Measurements from ENCODE around the gene TENT4B. TPM values are rescaled to one million over a fixed set of nuclear protein-coding genes. Genes with fewer than 3 reads are reported as not detected.

The TENT4B gene
- total RNA-seq, 2 donors from 2014 or later: 15.0 to 15.9 TPM

DNA sequence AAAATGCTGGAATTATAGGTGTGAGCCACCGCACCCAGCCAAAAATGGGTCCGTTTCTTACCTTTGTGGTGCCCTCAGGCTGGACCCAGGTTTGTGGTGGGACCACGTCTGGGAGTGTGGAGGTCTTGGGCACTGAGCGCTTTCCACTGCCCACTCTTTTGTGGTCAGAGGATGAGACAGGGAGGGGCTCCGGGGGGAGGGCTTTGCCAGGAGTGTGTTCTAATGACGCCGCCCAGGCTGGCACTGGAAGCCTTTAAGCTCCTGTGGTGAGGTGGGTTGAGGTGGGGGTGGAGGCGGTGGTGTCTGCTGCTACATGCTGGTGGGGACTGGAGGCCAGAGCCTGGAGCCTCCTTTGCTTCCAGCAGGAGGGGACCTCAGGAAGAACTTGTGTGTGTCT, 100.4 kb downstream of the TENT4B start:
- Histone ChIP-seq H3K9me3 (no peaks in the 10 kb centered on the region), H3K27ac (no peak overlapping the region), H3K4me3 (no peak overlapping the region), H3K27me3 (replicated peaks; ENCODE audit: insufficient read depth) (no peaks in the 10 kb centered on the region), H3K36me3 (no peaks in the 10 kb centered on the region), H3K4me1 (ENCODE audit: control insufficient read depth in 1 of 2, low read depth in 2 of 2) (peaks cover 13 to 25% of the 10 kb centered on the region in 2 donors)
- no peak for ATAC-seq (ENCODE audit: insufficient number of reproducible peaks, low FRiP score, low read depth)
- TF ChIP-seq, protein P1, sequence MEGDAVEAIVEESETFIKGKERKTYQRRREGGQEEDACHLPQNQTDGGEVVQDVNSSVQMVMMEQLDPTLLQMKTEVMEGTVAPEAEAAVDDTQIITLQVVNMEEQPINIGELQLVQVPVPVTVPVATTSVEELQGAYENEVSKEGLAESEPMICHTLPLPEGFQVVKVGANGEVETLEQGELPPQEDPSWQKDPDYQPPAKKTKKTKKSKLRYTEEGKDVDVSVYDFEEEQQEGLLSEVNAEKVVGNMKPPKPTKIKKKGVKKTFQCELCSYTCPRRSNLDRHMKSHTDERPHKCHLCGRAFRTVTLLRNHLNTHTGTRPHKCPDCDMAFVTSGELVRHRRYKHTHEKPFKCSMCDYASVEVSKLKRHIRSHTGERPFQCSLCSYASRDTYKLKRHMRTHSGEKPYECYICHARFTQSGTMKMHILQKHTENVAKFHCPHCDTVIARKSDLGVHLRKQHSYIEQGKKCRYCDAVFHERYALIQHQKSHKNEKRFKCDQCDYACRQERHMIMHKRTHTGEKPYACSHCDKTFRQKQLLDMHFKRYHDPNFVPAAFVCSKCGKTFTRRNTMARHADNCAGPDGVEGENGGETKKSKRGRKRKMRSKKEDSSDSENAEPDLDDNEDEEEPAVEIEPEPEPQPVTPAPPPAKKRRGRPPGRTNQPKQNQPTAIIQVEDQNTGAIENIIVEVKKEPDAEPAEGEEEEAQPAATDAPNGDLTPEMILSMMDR (IDR thresholded peaks at IDR 0.05): no peak
- no peak for DNase-seq (ENCODE audit: low spot score)

DNA sequence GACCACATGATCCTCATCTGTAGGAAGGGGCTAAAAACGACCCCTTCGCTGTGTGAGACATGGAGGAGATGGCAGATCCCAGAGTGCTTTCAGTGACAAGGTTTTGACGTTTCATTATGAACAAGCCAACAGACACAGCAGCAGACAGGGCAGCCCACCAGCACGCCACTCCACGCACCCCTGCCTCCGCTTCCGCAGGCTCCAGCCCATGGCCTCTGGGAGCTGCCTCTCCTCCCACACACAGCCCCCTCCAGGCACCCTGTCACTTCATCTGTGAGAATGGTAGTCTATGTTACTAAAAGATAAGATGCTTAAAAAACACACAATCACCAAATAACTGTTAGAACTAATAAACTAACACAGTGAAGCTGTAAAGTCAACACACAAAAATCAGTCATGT, 101.0 kb downstream of the TENT4B start:
- H3K4me1 ChIP-seq (ENCODE audit: control insufficient read depth in 1 of 2, low read depth in 2 of 2): peaks cover 13 to 26% of the 10 kb centered on the region in 2 donors
- TF ChIP-seq, protein P1 (IDR thresholded peaks at IDR 0.05): no peak
- no peak for ATAC-seq (ENCODE audit: insufficient number of reproducible peaks, low FRiP score, low read depth)
- DNase-seq (ENCODE audit: low spot score): no peak
- no peak overlapping the region for H3K27ac ChIP-seq
- no peak overlapping the region for H3K4me3 ChIP-seq
- H3K36me3 ChIP-seq: no peaks in the 10 kb centered on the region
- H3K9me3 ChIP-seq: no peaks in the 10 kb centered on the region
- no peaks in the 10 kb centered on the region for H3K27me3 ChIP-seq (replicated peaks; ENCODE audit: insufficient read depth)

DNA sequence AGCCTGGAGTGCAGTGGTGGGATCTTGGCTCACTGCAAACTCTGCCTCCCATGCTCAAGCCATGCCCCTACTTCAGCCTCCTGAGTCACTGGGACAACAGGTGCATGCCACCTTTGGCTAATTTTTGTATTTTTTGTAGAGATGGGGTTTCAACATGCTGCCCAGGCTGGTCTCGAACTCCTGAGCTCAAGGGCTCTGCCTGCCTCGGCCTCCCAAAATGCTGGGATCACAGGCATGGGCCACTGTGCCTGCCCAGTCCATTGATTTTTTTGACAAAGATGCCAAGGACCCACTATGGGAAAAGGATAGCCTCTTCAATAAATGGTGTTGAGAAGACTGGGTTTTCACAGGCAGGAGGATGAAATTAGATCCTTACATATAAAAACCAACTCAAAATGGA, 102.4 kb downstream of the TENT4B start:
- Histone ChIP-seq H3K27me3 (replicated peaks; ENCODE audit: insufficient read depth) (no peaks in the 10 kb centered on the region), H3K36me3 (no peaks in the 10 kb centered on the region), H3K27ac (no peak overlapping the region), H3K4me1 (ENCODE audit: control insufficient read depth in 1 of 2, low read depth in 2 of 2) (peaks cover 21 to 39% of the 10 kb centered on the region in 2 donors), H3K9me3 (no peaks in the 10 kb centered on the region), H3K4me3 (no peak overlapping the region)
- DNase-seq (ENCODE audit: low spot score) (no peak), ATAC-seq (ENCODE audit: insufficient number of reproducible peaks, low FRiP score, low read depth) (no peak)
- TF ChIP-seq, protein P1 (IDR thresholded peaks at IDR 0.05): no peak

DNA sequence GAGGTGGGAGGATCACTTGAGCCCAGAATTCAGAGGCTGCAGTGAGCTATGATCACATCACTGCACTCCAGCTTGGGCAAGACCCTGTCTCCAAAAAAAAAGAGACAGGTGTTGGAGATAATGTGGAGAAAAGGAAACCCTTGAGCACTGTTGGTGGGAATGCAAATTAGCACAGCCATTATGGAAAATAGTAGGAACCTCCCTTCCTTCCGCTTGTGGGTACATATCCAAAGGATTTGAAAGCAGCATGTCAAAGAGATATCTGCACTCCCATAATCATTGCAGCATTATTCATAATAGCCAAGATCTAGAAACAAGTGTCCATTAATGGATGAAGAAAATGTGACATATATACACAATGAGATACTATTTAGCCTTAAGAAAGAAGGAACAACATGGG, 103.5 kb downstream of the TENT4B start:
- H3K36me3 ChIP-seq: no peaks in the 10 kb centered on the region
- no peak for ATAC-seq (ENCODE audit: insufficient number of reproducible peaks, low FRiP score, low read depth)
- H3K4me3 ChIP-seq: no peak overlapping the region
- peaks cover 16 to 33% of the 10 kb centered on the region in 2 donors for H3K4me1 ChIP-seq (ENCODE audit: control insufficient read depth in 1 of 2, low read depth in 2 of 2)
- H3K27me3 ChIP-seq (replicated peaks; ENCODE audit: insufficient read depth): no peaks in the 10 kb centered on the region
- H3K27ac ChIP-seq: no peak overlapping the region
- no peaks in the 10 kb centered on the region for H3K9me3 ChIP-seq
- TF ChIP-seq, protein P1 (IDR thresholded peaks at IDR 0.05): no peak
- DNase-seq (ENCODE audit: low spot score): no peak

DNA sequence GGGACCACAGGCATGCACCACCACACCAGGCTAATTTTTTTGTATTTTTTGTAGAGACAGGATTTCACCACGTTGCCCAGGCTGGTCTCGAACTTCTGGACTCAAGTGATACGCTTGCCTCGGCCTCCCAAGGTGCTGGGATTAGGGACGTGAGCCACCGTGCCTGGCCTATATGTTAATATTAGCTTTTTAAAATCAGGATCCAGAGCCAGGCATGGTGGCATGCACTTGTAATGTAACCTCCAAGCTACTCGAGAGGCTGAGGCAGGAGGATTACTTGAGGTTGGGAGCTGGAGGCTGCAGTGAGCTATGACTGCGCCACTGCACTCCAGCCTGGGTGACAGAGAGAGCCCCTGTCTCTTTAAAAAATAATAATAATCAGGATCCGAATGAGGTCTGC, 104.8 kb downstream of the TENT4B start:
- no peak overlapping the region for H3K27ac ChIP-seq
- ATAC-seq (ENCODE audit: insufficient number of reproducible peaks, low FRiP score, low read depth): no peak
- DNase-seq (ENCODE audit: low spot score): no peak

More for the DNA sequence above, 104.8 kb downstream of the TENT4B start:
- Histone ChIP-seq H3K4me1 (ENCODE audit: control insufficient read depth in 1 of 2, low read depth in 2 of 2) (peaks cover 8 to 26% of the 10 kb centered on the region in 2 donors), H3K27me3 (replicated peaks; ENCODE audit: insufficient read depth) (no peaks in the 10 kb centered on the region), H3K36me3 (no peaks in the 10 kb centered on the region), H3K4me3 (no peak overlapping the region), H3K9me3 (no peaks in the 10 kb centered on the region)
- TF ChIP-seq, protein P1 (IDR thresholded peaks at IDR 0.05): no peak
